ENCODE results near the gene OXLD1.

Gene OXLD1

DNA sequence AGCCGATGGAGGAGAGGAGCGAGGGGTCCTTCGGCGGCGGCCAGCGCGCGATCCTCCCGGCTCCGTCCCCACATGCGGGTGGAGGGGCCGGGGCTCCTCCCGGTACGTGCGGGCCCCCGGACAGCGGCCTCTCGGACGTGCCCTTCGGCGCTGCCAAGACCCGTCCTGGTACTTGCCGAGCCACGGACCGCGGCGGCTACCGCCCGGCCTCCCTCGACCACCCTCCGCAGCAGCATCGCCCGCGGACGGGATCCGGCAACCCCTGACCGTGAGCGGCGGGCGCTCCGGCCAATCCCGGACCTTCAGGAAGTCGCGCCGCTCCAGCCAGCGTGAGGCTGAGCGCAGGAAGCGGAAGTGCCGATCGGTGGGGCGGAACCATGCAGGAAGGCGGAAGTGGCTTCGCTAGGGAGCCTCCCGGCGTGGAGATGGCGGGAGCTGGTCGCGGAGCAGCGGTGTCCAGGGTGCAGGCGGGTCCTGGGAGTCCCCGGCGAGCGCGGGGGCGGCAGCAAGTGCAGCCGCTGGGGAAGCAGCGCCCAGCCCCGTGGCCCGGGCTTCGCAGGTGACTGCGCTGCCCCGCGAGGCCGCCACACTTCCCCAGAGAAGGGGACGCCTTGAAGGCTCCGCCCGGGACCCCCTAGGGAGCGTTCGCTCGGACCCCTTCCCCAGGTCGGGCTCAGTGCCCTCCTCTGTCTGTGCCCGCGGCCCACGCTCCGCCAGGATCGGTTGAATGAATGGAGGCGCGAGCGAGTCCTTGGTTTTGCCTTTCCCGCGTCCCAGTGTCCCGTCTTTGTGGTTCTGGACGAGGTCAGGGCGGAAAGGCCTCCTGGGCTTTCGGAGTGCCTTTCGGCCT lies at the start of gene OXLD1, which contains the start of gene CCDC137:
OXLD1 (minus strand) TSS at position 264 of the 850 bp plus-strand sequence; CDS start at position 236, 28 bp downstream.
CCDC137 (plus strand) TSS at position 396 of the 850 bp plus-strand sequence; CDS start at position 426, 30 bp downstream.
- DNase-seq, result peak; percentile 95

DNA sequence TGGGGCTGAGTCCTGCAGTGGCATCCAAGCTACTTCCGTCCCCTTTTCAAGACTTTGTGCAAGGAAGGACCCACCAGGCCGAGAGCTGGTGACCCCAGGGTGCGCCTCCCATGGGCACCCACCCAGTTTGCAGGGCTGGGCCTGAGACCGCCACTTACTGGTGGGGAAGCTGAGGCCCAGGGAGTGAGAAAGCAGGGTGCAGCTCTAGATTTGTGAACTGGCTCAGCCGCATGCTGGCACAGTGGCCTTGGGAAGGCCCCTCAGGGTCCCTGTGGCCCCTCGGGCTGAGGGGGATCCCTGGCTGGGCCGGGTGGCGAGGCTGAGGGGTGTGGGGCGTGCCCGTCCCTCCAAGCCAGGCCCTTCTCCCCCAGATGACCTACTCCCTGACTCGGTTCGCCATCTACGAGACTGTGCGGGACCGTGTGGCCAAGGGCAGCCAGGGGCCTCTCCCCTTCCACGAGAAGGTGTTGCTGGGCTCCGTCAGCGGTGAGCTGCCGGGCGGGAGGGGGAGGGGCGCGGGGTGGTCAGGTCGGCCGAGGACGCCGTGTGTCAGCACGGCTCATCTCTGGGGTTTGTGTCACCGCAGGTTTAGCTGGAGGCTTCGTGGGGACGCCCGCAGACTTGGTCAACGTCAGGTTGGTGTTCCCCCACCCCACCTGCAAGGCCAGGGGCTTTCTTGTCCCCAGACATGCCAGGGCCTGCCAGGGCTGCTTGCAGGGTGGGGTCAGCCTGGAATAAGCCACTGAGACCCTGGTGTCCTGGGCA lies 48.9 kb upstream of the OXLD1 start:
- no peak for DNase-seq

DNA sequence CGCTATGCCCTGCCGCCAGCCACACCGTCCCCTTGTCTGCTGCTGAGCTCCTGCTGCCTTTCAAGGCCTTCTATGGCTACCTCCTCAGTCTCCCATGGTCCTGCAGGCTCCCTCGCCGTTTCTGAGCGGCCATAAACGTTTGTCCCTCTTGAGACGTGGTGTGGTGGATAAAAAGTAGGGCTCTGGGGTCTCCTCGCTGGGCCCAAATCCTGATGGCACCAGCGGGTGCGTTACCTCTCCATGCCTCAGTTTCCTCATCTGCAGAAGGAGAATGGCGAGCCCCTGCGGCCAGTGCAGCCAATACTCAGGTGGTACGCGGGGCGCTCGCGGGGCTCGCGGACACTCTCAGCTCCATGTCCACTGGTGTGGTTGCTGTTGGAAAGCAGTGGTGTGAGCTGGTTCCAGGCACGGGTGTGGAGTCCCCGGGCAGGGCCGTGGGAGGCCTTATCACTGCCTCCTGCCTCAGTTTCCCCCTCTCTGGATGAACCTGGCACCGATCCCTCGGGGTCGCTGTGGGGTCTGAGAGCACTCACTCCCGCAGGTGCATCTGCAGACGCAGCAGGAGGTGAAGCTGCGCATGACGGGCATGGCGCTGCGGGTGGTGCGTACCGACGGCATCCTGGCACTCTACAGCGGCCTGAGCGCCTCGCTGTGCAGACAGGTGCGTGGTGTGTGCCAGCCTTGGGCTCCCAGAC lies 48.2 kb upstream of the OXLD1 start:
- DNase-seq, result no peak

DNA sequence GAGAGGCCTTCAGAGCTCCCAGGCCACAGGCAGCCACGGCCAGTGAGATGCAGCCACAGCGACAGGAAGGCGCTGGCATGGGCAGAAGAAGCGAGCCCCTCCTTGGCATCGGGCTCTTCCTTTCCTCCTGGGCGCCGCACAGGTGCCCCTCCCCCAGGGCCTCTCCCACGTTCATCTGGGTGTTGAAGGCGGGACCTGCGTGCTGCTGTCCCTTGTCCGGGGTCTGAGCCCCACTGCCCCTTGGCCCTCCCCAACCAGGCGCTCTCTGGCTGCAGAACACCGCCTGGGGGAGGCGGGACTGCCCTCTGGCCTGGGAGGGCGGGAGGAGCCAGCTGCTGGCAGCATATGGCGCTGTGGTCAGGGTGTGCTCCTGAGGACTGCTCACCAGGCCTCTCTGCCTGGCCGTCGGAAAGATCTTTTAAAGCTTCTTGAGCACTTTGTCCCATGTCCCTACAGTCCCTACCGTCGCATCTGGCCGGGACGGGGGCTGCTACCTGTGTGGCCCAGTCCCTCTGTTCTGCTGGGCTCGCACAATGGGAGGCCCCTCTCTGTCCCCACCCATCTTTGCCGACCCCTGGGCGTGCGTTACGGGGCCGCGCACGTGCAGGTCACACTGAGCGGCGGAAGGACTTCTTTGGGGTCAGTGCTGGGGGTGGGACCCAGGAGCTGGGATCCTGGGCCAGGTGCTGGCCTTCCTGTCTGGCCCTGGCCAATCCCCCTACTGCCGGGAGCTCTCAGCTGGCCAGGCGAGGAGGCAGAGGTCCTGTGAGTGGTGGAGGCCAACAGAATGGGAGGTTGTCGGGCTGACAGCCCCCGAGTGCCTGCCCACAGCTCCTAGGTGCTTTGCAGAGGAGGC lies 47.4 kb upstream of the OXLD1 start:
- DNase-seq, result no peak

DNA sequence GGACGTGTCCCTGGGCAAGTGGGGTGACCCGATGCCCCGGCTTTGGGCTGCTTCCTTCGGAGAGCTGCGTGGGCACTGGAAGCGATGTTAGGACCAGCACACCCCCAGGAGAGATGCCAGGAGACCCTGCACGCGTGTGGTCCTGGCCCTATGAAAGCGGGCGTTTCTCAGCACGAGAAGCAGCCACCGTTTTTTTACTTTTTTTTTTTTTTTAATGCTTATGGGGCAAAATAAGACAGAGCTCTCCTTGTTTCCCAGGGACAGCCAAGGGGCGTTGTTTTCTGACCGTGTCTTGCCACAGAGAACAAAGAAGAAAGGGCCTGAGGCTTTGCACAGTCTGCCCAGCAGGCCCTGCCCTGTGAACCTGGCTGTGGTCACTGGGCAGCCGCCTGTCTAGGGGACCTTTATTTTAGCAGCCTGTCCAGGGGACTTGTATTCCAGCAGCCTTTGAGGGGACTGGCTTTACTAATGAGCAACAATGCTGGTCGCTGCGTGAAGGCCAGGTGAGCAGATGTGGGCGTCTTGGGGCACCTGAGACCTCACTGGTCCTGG lies 46.7 kb upstream of the OXLD1 start:
- DNase-seq, result no peak

DNA sequence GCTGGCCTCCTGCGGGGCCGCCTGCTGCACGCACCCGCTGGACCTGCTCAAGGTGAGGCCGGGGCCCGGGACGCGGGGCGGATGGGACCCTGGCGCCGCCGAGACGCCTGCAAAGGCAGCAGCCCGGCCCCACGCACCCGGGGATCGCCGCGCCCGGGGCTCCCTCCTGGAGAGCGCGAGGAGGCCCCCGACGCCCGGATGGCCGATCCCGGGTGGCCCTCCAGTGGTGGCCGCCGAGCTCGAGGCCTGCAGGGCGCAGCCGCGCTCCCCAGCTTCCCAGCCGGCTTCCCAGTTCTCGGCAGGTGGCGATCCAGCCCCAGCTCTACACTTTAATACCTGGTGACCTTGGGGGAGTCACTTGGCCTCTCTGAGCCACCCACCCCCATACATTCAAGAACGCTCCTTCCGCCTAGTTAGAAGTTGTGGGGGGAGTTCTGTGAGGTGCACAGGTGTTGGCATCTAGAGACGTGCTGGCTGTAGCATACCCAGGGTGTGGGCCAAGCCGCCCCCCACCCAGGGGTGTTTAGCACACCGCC lies 46.1 kb upstream of the OXLD1 start:
- no peak for DNase-seq

DNA sequence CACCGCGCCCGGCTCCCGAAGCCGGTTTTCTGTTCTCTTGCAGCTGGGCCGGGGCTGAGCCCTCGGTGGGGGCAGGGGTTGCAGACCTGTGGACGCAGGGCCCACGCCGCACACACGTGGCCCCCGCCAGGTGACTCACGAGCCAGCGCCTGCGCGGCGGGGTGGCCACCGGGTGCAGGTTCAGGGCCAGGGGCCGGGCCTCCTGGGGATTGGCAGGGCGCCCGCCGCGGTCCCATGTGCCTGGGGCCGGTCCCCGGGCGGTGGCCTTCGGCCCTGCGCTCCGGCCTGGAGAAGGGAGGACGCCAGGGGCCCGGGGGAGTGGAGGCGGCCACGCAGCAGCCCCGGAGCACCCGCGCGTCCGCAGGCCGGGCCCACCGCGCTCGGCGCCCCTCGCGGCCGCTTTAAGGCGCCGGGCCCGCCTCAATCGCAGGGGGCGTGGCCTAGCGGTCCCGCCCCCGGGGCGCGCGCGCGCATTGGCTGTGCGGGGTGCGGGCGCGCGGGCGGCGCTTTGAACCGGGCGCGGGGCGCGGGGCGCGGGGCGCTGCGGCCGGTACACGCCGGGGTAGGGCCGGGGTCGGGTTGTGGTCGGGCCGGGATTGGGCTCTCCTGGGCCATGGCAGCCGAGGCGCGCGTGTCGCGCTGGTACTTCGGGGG lies 45.5 kb upstream of the OXLD1 start, which contains the start of gene SLC25A10:
SLC25A10 (plus strand) TSS at position 471 of the 654 bp plus-strand sequence; CDS start at position 614, 143 bp downstream.
- DNase-seq, result peak; percentile 87

DNA sequence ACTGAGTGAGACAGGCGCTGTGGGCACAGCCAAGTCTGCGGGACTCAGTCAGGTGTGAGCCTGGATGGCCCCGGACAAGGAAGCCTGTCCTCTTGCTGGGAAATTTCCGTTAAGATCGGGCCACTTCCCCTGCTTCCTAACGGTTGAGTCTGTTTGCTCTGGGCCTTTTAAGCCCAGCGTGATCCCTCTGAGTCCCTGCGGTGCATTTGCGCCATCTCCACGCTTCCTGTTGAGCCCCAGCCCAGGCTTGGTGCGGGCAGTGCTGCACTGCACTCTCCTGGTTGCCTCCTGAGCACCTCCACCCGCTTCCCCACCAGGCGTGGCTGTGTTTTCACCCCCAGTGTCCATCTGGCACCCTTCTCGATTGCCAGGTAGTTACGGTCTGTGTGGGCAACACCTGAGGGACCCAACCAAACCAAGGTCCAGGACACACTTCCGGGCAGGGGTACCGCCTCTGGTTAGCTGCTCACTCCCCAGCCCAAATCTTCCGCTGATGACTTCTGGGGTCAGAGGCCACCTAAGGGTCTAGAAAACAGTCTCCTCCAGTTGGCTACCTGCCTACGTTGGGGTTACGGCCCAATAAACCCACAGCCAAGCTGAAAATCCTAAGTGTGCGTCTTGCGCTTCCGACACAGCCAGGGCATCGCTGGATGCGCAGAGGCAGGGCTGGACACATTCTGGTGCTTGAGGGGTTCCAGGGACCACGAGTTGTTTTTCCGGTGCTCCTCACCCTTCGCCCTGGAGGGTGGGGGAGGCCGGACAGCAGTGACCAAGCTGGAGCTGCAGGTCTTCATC lies 44.3 kb upstream of the OXLD1 start:
- DNase-seq, result no peak

DNA sequence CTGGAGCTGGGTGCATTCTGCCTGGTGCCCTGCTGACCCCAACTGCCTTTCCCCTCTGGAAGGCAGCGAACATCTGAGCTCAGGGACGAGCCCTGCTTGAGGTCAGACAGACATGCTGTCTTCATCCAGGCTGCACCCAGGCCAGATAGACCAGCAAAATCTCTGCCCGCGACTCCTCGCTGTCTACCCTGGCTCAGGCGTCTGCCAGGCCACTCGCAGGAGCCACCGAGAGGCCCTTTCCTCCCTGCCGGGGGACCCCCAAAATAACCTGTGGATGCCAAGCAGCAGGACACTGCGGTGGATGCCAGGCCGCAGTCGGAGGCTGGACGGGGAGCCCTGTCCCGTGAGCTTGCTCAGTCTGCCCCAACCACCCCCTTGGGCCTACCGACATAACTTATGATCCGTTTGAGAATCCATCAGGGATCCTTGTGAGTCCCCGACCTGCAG lies 42.4 kb upstream of the OXLD1 start:
- DNase-seq, result no peak

DNA sequence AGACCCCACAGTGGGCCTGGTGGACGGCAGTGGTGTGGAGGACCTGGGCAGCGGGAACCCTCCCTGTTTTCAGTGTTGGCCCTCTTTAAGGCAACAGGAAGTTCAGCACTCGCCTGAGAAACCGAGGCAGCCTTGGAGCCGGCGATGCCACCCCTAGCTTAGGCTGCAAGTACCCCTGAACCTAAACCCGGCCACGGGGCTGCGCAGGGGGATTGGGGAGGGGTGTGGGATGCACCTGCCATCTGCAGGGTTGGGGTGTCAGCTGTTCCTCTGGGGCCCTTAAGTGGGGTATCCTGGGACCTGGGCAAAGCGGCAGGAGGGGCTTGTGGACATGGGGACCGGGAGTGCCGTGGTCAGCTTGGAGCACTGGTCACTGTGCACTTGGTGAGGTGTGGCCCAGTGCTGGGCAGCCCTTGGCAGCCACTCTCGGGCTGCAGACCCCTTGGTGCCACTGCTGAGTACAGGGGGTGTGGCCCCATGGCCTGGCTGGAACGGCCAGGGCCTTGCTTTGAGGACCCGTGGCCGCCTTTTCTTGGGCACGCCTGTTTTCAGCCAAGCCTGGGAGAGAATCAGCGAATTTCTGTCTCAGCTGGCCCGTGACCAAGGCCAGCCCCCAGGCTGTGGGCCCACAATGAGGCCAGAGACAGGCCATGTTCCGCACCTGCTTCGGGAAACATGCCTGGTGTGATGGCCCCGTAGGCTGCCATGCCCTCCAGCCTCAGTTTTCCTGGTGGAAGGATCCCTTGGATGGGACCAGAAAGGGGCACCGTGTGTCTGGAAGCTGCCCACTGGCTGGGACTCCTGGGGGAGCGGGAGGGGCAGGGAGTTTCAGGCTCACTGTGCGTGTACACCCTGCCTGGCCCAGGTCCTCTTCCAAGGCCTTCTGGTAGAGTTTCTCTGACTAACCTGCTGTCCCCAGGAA lies 41.6 kb upstream of the OXLD1 start:
- DNase-seq, result no peak

DNA sequence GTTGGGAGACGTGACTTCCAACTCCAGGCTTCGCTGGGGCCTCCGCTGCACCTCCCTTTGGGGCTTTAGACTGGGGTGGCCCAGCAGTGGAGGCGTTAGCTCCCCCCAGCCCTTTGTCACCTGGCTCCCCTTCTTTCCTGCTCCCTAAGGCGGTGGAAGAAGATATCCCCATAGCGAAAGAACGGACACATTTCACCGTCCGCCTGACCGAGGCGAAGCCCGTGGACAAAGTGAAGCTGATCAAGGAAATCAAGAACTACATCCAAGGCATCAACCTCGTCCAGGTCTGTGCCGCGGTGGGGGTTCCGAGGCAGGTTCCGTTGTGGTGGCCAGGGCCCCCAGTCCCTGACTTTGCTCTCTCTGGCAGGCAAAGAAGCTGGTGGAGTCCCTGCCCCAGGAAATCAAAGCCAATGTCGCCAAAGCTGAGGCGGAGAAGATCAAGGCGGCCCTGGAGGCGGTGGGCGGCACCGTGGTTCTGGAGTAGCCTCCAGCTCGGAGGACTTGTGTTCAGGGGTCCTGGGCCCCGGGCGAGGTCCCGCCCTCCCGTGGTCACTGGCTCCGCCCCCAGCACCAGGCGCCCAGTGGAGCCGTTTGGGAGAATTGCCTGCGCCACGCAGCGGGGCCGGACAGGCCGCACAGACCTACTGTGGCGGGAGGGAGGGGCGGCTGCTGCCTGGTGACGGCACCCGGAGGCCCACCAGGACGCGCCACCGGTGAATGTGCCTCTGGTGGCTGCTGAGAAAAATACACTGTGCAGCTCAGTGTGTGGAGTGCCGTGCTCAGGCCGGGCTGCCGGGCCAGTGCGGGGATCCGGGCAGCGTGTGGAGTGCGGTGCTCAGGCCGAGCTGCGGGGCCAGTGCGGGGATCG lies 40.6 kb upstream of the OXLD1 start:
- no peak for DNase-seq

DNA sequence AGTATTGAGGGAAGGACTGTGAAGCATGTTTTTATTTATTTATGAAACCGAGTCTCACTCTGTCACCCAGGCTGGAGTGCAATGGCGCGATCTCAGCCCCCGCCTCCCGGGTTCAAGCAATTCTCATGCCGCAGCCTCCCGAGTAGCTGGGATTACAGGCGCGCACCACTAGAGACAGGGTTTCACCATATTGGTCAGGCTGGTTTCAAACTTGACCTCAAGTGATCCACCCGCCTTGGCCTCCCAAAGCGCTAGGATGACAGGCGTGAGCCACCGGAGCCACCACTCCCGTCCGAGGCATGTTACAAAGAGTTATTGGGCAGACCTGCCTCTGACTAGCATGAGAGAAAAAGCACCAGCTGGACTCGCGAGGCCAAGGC lies 39.8 kb upstream of the OXLD1 start:
- DNase-seq, result no peak

DNA sequence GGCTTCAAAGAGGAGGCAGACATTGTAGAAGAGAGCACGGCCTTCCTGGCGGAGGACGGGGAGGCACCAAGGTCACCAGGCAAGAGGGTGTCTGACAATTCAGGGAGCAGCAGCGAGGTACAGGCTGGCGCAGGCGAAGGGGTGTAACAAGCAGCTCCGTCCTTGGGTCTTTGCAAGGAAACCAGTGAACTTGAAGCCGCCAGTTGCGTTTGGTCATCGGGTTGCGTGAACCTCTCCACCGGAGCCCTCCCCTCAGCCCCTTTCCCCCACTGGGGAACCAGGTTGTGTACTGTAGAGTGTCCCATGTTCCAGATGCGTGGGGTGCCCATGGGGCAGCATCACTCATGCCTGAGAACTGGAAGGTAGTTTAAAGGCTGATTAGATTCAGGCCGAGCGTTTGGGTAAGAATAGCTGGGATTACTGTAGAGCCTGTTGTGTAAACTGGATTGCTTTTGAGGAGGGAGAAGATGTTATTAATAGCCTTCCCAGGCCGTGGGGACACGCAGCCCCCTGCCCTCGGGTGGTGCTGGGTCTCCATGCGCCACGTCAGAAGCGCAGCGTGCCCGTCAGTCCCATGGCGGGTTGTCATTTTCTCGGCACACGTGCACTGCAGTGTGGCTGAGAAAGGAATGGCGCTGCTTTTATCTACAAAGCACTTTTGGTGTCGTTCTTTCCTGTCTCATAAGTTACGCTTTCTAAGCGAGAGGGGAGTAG lies 39.3 kb upstream of the OXLD1 start:
- DNase-seq, result no peak

DNA sequence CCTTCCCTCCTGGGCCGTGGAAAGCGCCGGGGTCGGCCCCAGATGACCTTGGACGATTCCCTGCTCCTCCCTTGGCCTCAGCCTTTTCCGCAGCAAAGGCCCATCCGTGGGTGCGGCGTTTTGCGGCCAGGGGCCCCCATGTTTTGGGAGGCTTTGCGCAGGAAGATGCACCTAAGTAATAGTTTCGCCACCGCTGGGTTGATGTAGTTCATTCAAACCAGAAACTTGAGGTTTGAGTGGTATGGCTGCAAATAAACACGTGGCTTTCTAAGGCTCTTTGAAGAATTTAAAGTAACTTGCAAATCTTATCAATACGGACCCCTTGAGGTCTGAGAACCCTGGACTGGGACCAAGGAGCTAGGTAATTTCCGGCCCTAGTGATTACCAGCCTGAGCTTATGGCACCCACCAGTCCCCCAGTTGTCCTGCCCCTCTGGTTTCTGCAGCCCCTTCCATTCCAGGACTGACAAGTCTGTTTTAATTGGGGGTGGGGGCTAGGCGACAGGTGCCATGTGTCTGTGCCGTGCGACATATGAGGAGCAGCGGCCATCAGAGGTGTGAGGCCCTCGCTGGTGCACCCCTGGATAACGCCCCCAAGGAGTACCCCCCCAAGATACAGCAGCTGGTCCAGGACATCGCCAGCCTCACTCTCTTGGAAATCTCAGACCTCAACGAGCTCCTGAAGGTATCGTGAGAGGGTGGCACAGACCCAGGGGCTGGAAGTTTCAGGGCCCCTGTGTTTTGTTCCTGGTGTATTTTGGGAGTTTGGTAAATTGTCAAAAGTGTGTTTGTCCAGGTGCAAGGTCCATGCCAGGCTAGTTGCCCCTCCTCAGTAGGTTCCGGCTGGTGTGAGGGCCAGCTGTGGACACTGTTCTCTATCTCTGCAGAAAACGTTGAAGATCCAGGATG lies 37.6 kb upstream of the OXLD1 start:
- no peak for DNase-seq

DNA sequence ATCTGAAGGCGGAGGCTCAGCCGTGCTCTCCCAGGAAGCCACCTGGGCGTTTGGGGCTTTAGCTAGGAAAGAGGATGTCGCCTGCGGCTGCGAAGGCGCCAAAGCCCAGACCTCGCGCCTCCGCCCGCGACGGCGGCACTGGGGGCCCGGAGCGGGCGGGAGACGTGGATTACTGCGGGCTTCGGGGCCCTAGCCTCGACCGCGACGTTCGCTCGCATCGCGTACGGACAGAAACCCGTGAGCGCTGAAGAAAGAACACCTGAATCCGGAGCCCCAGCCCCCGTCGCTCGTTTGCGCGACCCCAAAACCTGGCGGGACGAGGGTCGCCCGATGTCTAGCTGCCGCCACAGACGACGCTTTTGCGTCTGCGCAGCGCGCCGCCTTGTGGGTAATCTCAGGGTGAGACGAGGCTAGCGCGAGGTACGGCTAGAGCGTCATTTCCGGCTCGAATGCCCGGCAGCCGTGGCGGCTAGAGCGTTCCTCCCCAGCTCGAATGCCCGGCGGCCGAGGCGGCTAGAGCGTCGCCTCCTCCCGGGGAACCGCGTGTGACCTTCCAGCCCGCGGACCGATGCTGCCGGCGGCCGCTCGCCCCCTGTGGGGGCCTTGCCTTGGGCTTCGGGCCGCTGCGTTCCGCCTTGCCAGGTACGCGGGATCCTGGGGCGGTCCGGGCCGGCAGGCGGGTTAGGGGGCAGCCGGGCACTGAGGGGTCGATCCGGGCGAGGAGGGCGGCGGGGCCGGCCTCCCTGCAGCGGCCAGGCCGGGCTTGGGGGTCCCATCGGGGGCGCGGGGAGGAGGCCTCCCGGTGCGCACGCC lies 36.7 kb upstream of the OXLD1 start, which contains the start of gene MRPL12:
MRPL12 (plus strand) TSS at position 434 of the 813 bp plus-strand sequence; CDS start at position 569, 135 bp downstream.
- peak; percentile 89 for DNase-seq

Measured in stimulated activated CD4-positive, alpha-beta T cell treated with anti-CD3 and anti-CD28 coated beads, Interleukin-1b, Interleukin-23, amount 100 ng/mL, for 48 hours (primary cell).